ENCODE data around the gene TRRAP. TPM values are rescaled to one million over a fixed set of nuclear protein-coding genes. Genes with fewer than 3 reads are reported as not detected.

The TRRAP gene
- total RNA-seq, 4 donors from 2014 or later: 12.1 to 25.6 (median 16.7) TPM

- H3K4me3 ChIP-seq: no peak overlapping the region
- no peak for DNase-seq
- intact Hi-C loops (cut with DNase I): no loop called here
- no peaks in the 10 kb centered on the region for H3K4me1 ChIP-seq
- TF ChIP-seq POLR2A (IDR thresholded peaks at IDR 0.05): no peak
- TF ChIP-seq CTCF (IDR thresholded peaks at IDR 0.05): no peak
- H3K36me3 ChIP-seq: peaks cover 27 to 100% (median 75%) of the 10 kb centered on the region in 3 donors
- H3K27me3 ChIP-seq: no peaks in the 10 kb centered on the region
- 91 to 96% methylated on average over 13 to 15 of the region's 15 CpGs for WGBS, 2 donors
- H3K9me3 ChIP-seq: no peaks in the 10 kb centered on the region
- no peak overlapping the region for H3K27ac ChIP-seq
Measured at GRCh38 chr7:98927125-98927524, 48.8 kb downstream of the TRRAP start.

GRCh38 chr7:98930464-98930863 lies 52.1 kb downstream of the TRRAP start:
- H3K36me3 ChIP-seq: peaks cover 43 to 100% (median 57%) of the 10 kb centered on the region in 3 donors
- 85 to 86% methylated on average over 10 of the region's 10 CpGs for WGBS, 2 donors
- intact Hi-C loops (cut with DNase I): no loop called here

GRCh38 chr7:98930921-98931320 lies 52.6 kb downstream of the TRRAP start:
- 72 to 84% methylated on average over 3 of the region's 3 CpGs for WGBS, 2 donors
- H3K36me3 ChIP-seq: peaks cover 43 to 100% (median 53%) of the 10 kb centered on the region in 3 donors
- no peak for DNase-seq
- intact Hi-C loops (cut with DNase I): no loop called here
- H3K27me3 ChIP-seq: no peaks in the 10 kb centered on the region
- no peaks in the 10 kb centered on the region for H3K4me1 ChIP-seq
- no peak overlapping the region for H3K4me3 ChIP-seq
- no peaks in the 10 kb centered on the region for H3K9me3 ChIP-seq
- H3K27ac ChIP-seq: no peak overlapping the region
- TF ChIP-seq POLR2A (IDR thresholded peaks at IDR 0.05) (no peak), CTCF (IDR thresholded peaks at IDR 0.05) (no peak)

More at GRCh38 chr7:98930464-98930863, 52.1 kb downstream of the TRRAP start:
- no peak for DNase-seq
- H3K27ac ChIP-seq: no peak overlapping the region
- no peak for TF ChIP-seq POLR2A (IDR thresholded peaks at IDR 0.05)
- TF ChIP-seq CTCF (IDR thresholded peaks at IDR 0.05): no peak
- no peaks in the 10 kb centered on the region for H3K9me3 ChIP-seq
- no peaks in the 10 kb centered on the region for H3K4me1 ChIP-seq
- no peak overlapping the region for H3K4me3 ChIP-seq
- no peaks in the 10 kb centered on the region for H3K27me3 ChIP-seq

GRCh38 chr7:98933321-98933720 lies 55.0 kb downstream of the TRRAP start:
- Histone ChIP-seq H3K27ac (no peak overlapping the region), H3K36me3 (peaks cover 41 to 100% (median 55%) of the 10 kb centered on the region in 3 donors)
- intact Hi-C loops (cut with DNase I): no loop called here

GRCh38 chr7:98934267-98934666 lies 55.9 kb downstream of the TRRAP start:
- Histone ChIP-seq H3K4me3 (no peak overlapping the region), H3K4me1 (no peaks in the 10 kb centered on the region), H3K36me3 (peaks cover 41 to 100% (median 54%) of the 10 kb centered on the region in 3 donors), H3K27ac (no peak overlapping the region), H3K27me3 (no peaks in the 10 kb centered on the region), H3K9me3 (no peaks in the 10 kb centered on the region)
- no peak for TF ChIP-seq POLR2A (IDR thresholded peaks at IDR 0.05)
- TF ChIP-seq CTCF (IDR thresholded peaks at IDR 0.05): no peak
- intact Hi-C loops (cut with DNase I): no loop called here
- 89 to 93% methylated on average over 3 of the region's 3 CpGs for WGBS, 2 donors
- DNase-seq: no peak

More at GRCh38 chr7:98933321-98933720, 55.0 kb downstream of the TRRAP start:
- TF ChIP-seq POLR2A (IDR thresholded peaks at IDR 0.05): no peak
- TF ChIP-seq CTCF (IDR thresholded peaks at IDR 0.05): no peak
- DNase-seq: no peak
- Histone ChIP-seq H3K4me1 (no peaks in the 10 kb centered on the region), H3K27me3 (no peaks in the 10 kb centered on the region), H3K9me3 (no peaks in the 10 kb centered on the region), H3K4me3 (no peak overlapping the region)
- WGBS, 2 donors: 90 to 94% methylated on average over 11 to 12 of the region's 13 CpGs

All from esophagus squamous epithelium (tissue), 5 donors.